ENCODE results near the gene SGK1.

The SGK1 gene

GRCh38 chr6:134233180-134233955, 84.5 kb downstream of the SGK1 start:
- H3K4me1 ChIP-seq (ENCODE audit: control insufficient read depth, low read length): peaks cover 51% of the 10 kb centered on the region
- peaks cover 17% of the 10 kb centered on the region for H3F3A ChIP-seq (ENCODE audit: control insufficient read depth, insufficient read depth)
- no peaks in the 10 kb centered on the region for H3K79me2 ChIP-seq (ENCODE audit: control insufficient read depth, low read length)
- no peaks in the 10 kb centered on the region for H3K27me3 ChIP-seq (ENCODE audit: control insufficient read depth, low read length)
- H3K4me2 ChIP-seq (ENCODE audit: low read length): no peak overlapping the region
- H3K27ac ChIP-seq (ENCODE audit: low read depth, low read length): no peak overlapping the region
- H3K9me3 ChIP-seq (ENCODE audit: control insufficient read depth, insufficient read depth, low read length): no peaks in the 10 kb centered on the region
- H4K20me1 ChIP-seq (ENCODE audit: control insufficient read depth, insufficient read depth, low read depth, low read length): no peaks in the 10 kb centered on the region
- no peaks in the 10 kb centered on the region for H3K36me3 ChIP-seq (ENCODE audit: control insufficient read depth, low read length)
- no peak for TF ChIP-seq CTCF (IDR thresholded peaks at IDR 0.05; ENCODE audit: low read depth, low read length, poor library complexity, severe bottlenecking)
- TF ChIP-seq EZH2phosphoT487 (IDR thresholded peaks at IDR 0.05; ENCODE audit: borderline replicate concordance, low read length): no peak
- H3K4me3 ChIP-seq (ENCODE audit: low read length): no peak overlapping the region
- H3K9me2 ChIP-seq (replicated peaks; ENCODE audit: control insufficient read depth, low read length): no peaks in the 10 kb centered on the region

- H3K9me2 ChIP-seq (replicated peaks; ENCODE audit: control insufficient read depth, low read length): no peaks in the 10 kb centered on the region
- no peak for TF ChIP-seq CTCF (IDR thresholded peaks at IDR 0.05; ENCODE audit: low read depth, low read length, poor library complexity, severe bottlenecking)
- H3K4me1 ChIP-seq (ENCODE audit: control insufficient read depth, low read length): peaks cover 33% of the 10 kb centered on the region
- H3K27ac ChIP-seq (ENCODE audit: low read depth, low read length): no peak overlapping the region
- H3K36me3 ChIP-seq (ENCODE audit: control insufficient read depth, low read length): no peaks in the 10 kb centered on the region
- peaks cover 17% of the 10 kb centered on the region for H3F3A ChIP-seq (ENCODE audit: control insufficient read depth, insufficient read depth)
- H4K20me1 ChIP-seq (ENCODE audit: control insufficient read depth, insufficient read depth, low read depth, low read length): no peaks in the 10 kb centered on the region
- H3K4me3 ChIP-seq (ENCODE audit: low read length): no peak overlapping the region
- H3K4me2 ChIP-seq (ENCODE audit: low read length): peak overlapping the region; percentile 70; the same call in 1 of the 2 replicates
- H3K27me3 ChIP-seq (ENCODE audit: control insufficient read depth, low read length): no peaks in the 10 kb centered on the region
- no peaks in the 10 kb centered on the region for H3K9me3 ChIP-seq (ENCODE audit: control insufficient read depth, insufficient read depth, low read length)
- H3K79me2 ChIP-seq (ENCODE audit: control insufficient read depth, low read length): no peaks in the 10 kb centered on the region
Observed at GRCh38 chr6:134230940-134231339, 87.0 kb downstream of the SGK1 start.

GRCh38 chr6:134230087-134230700, 87.7 kb downstream of the SGK1 start:
- H3K27ac ChIP-seq (ENCODE audit: low read depth, low read length): peak overlapping the region; percentile 46
- peaks cover 27% of the 10 kb centered on the region for H3K4me1 ChIP-seq (ENCODE audit: control insufficient read depth, low read length)
- H3K9me2 ChIP-seq (replicated peaks; ENCODE audit: control insufficient read depth, low read length): no peaks in the 10 kb centered on the region
- H3K27me3 ChIP-seq (ENCODE audit: control insufficient read depth, low read length): no peaks in the 10 kb centered on the region
- peak overlapping the region; percentile 70 for H3K4me2 ChIP-seq (ENCODE audit: low read length)
- H3K4me3 ChIP-seq (ENCODE audit: low read length): peak overlapping the region; percentile 52
- H3K79me2 ChIP-seq (ENCODE audit: control insufficient read depth, low read length): no peaks in the 10 kb centered on the region
- peaks cover 16% of the 10 kb centered on the region for H3F3A ChIP-seq (ENCODE audit: control insufficient read depth, insufficient read depth)
- no peaks in the 10 kb centered on the region for H3K36me3 ChIP-seq (ENCODE audit: control insufficient read depth, low read length)
- no peaks in the 10 kb centered on the region for H4K20me1 ChIP-seq (ENCODE audit: control insufficient read depth, insufficient read depth, low read depth, low read length)
- H3K9me3 ChIP-seq (ENCODE audit: control insufficient read depth, insufficient read depth, low read length): no peaks in the 10 kb centered on the region
- TF ChIP-seq CTCF (IDR thresholded peaks at IDR 0.05; ENCODE audit: low read depth, low read length, poor library complexity, severe bottlenecking): no peak

All from DOHH2 (cell line).